Measurements from ENCODE around the gene MEGF6.

Gene MEGF6

GRCh38 chr1:3598051-3598491 is 13.2 kb downstream of the MEGF6 start:
- ATAC-seq, result no peak
- TF ChIP-seq ISL1 (CRISPR knock-in tag; IDR thresholded peaks at IDR 0.05) (no peak), ZNF8 (CRISPR knock-in tag; IDR thresholded peaks at IDR 0.05) (no peak), CSRNP3 (CRISPR knock-in tag; IDR thresholded peaks at IDR 0.05) (no peak), ZFP3 (CRISPR knock-in tag; IDR thresholded peaks at IDR 0.05) (no peak), ZFP30 (CRISPR knock-in tag; IDR thresholded peaks at IDR 0.05) (no peak), SNAI2 (CRISPR knock-in tag; IDR thresholded peaks at IDR 0.05) (no peak), OSR1 (CRISPR knock-in tag; IDR thresholded peaks at IDR 0.05) (no peak), RARB (CRISPR knock-in tag; IDR thresholded peaks at IDR 0.05) (no peak), GLIS3 (CRISPR knock-in tag; IDR thresholded peaks at IDR 0.05) (no peak)

- ATAC-seq, result no peak
- TF ChIP-seq ZNF70 (CRISPR knock-in tag; IDR thresholded peaks at IDR 0.05) (no peak), TSHZ2 (CRISPR knock-in tag; IDR thresholded peaks at IDR 0.05) (no peak), ZNF8 (CRISPR knock-in tag; IDR thresholded peaks at IDR 0.05) (no peak), ZNF565 (CRISPR knock-in tag; conservative IDR thresholded peaks at IDR 0.05; ENCODE audit: low read depth) (no peak)
These were observed 13.7 kb downstream of the MEGF6 start for GRCh38 chr1:3597599-3597964.

- ATAC-seq, result no peak
- no peak for TF ChIP-seq TSHZ2 (CRISPR knock-in tag; IDR thresholded peaks at IDR 0.05)
- TF ChIP-seq RARB (CRISPR knock-in tag; IDR thresholded peaks at IDR 0.05), result no peak
- no peak for TF ChIP-seq BACH2 (CRISPR knock-in tag; IDR thresholded peaks at IDR 0.05; ENCODE audit: borderline replicate concordance)
- no peak for TF ChIP-seq ZFP30 (CRISPR knock-in tag; IDR thresholded peaks at IDR 0.05)
- no peak for TF ChIP-seq ZC3H10 (CRISPR knock-in tag; IDR thresholded peaks at IDR 0.05)
- no peak for TF ChIP-seq ZNF8 (CRISPR knock-in tag; IDR thresholded peaks at IDR 0.05)
- TF ChIP-seq POU6F1 (CRISPR knock-in tag; IDR thresholded peaks at IDR 0.05; ENCODE audit: borderline replicate concordance, low read depth), result no peak
- TF ChIP-seq GLIS3 (CRISPR knock-in tag; IDR thresholded peaks at IDR 0.05), result no peak
- TF ChIP-seq CSDC2 (CRISPR knock-in tag; IDR thresholded peaks at IDR 0.05), result no peak
- no peak for TF ChIP-seq CREB5 (CRISPR knock-in tag; IDR thresholded peaks at IDR 0.05; ENCODE audit: low read depth)
These were observed 14.4 kb downstream of the MEGF6 start for GRCh38 chr1:3596663-3597598.

All from SK-N-SH treated with all-trans-retinoic acid at 6 μM for 48 hours (cell line).